HG03469 (cell line): ENCODE data around the gene TCF7L1.
"Not testable (repeated sequence)": the region's sequence is repeated elsewhere in the genome, so short reads cannot be mapped to it uniquely, and the experiment has no call there.

Experiments
- ATAC-seq: cut with Tn5 transposase; IDR thresholded peaks from one replicate; pipeline ENCODE4 v1.9.1; 2021; ENCODE audit warnings: mild to moderate bottlenecking, moderate library complexity, moderate number of reproducible peaks; ENCODE audit not compliant: unreplicated experiment

The TCF7L1 gene

DNA sequence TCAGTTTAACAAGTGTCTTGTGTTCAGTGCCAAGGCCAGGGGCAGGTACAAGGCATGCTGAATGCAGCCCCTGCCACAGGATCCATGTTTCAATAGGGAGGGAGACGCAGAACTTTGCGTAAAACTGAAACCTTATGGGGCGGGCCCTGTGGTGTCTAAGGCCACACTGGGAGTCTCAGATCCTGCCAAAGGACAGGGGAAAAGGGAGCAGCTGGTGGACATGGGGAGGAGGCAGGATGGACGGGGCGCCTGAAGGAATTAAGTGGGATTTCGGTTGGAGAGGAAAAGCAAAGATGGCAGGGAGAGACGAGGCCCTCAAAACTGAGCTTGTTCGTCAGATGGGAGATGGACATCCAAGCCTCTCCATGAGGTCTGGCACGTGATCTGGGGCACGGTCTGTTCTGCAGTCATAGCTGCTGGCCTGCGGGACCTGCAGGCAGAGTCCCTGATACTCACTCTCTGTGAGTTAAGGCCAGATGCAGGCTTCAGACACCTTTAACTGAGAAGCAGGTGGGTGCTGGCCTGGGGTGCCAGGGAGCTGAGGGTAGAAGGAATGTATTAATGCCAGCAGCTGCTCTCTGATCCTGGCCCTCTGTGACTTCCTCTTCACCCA, 48.8 kb downstream of the TCF7L1 start:
- ATAC-seq: no peak

DNA sequence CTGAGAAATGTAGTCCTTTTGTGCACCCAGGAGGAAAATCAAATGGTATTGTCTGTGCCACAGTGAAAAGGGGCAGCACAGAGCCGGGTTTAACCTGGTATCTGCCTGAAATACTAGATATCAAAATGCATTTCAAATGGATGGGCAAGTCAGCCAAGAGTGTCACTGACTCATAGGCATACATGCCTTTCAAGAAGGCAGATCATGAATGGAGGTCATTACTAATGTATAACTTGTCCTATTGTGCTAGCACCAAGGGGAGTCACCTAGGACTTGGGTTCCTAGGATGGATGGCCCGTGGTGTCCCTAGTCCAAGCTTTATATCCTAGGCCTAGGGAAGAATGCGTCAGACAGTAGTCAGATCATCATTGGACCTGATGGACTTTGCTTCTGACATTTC, 49.9 kb downstream of the TCF7L1 start:
- no peak for ATAC-seq

DNA sequence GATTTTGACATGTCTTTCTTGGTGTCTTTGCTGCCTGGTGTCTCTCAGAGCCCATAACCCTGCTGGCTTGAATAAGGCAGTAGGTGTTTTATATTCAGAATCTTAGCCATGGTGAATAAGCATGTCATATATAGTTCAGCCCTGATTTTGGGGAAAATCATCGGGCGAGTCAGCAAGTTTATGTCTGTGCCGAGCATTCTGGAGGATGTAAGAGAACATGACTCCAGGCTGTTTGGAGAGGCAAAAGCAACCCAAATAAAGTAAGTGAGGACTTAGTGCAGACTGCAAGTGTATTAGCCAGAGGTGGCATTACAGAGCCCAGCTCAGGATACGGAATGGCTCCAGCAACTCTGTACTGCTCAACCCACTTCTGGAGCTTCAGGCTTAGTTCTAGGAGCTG, 50.3 kb downstream of the TCF7L1 start:
- ATAC-seq: no peak

DNA sequence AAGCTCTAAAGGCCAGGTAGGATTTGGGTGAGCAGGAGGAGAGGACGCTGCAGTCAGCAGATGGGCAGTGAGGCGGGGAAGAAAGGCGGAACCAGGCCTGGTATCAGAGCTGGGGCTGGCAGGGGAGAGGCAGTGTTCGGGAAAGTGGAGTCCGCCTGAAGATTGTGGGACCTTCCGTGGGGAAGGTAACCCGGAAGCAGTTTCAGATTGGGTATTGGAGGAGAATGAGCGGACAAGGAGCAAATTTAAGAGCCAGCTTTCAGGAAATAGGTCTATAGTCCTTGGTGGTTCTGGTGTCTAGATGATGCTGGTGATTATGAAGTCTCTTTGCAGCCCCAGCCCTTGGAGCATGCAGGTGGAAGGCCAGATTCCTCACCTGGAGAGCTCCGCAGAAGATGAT, 51.0 kb downstream of the TCF7L1 start:
- no peak for ATAC-seq

DNA sequence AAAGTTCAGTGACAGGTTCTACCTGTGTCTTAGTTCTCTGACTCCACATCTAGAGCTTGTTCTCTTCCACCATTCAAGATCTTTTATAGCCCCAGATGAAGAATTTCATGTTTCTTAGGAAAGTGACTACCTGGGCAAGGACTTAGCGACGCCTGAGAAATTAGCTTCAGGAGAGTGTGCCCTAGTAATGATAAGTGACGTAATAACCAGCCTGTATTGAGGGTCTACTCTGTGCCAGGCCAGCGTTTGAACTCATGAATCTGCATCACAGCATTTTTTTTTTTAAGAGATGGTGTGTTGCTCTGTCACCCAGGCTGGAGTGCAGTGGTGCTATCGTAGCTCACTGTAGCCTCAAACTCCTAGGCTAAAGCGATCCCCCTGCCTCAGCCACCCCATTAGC, 51.8 kb downstream of the TCF7L1 start:
- ATAC-seq: no peak

DNA sequence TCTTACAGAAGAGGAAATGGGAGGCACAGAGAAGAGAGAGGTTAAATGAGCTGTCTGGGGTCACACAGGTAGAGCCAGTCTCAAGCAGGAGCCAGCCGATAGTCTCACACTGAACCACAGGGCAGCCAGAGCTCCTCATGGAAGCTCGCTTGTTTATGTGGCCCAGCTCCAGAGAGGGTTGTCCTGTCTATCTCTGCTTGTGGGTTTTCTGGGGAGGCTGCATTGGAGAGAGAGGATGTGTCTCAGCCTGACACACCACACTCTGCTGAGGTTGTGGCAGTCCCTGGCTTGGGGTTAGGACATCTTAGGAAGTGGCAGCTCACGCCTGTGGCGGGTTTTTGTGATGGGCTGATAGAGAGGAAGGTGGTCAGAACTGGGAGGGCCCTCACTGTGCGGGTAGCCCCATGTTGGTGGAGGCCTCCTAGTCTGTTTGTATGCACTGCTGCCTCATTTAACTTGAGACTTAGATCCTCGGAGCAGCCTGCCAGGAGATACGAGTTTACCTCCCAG, 52.3 kb downstream of the TCF7L1 start:
- no peak for ATAC-seq

DNA sequence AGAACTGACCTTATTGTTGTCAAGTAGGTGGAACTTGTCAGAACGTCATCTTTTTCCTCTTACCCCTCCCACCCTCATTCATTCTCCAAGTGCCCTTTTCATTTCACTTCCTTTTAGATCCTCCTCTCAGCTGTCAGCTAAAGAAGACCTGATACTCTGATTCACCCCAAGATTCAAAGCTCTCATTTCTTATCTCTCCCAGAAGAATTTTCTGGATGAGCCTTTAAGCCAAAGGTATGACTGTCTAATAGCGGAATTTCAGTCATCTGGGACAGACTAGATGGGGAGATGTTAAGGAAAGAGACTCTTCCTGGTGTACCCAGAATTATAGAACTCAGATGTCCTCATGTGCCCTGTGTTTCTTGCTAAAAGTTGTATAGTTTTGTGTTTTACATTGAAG, 53.9 kb downstream of the TCF7L1 start:
- ATAC-seq: no peak

DNA sequence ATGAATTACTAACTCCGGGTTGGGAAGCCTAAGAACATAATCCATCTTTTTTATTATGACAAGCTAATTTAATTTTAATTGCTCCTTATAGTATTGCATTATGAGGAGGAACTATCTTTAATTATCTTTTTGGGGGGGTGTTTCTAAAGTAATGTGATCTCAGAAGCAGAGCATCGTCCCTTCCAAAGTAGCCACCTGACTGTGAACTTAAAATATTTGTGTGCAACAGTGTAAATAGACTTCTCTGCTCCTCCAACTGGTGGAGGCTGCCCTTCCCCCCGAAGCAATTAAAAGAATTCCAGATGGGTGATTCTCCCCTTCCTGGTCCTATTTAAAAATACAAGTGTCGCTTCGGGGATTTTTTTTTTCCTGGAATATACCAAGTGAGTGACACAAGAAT, 55.7 kb downstream of the TCF7L1 start:
- no peak for ATAC-seq

DNA sequence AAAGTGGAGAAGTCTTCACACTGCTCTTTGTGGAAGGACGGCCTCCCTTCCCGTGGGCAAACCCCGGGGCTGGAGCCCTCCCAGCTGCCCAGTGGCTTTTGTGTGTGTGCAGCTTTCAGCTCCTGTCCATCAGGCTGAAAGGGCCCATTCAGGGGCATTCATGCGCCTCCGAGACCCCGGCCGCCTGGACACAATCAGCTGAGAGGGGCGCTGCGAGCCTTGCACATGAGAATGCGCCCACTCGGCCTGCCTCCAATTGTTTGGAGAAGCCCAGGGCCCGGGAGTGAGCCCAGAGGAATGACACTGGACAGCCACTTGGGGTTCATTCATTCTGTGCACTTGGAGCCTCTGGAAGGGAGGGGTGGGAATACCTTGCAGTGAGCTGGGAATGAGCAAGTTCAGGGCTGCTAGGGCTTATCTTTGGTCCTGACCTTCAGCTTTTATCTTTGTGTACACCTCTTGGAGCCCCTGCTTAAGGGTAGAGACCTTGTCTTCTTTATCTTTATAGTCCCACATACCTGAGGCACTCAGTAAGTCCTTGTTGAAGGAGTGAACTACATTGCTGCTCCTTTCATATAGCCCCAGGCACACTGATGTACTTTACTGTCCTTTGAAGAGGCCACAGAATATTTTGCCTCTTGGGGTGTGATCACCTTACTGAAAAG, 56.5 kb downstream of the TCF7L1 start:
- no peak for ATAC-seq

DNA sequence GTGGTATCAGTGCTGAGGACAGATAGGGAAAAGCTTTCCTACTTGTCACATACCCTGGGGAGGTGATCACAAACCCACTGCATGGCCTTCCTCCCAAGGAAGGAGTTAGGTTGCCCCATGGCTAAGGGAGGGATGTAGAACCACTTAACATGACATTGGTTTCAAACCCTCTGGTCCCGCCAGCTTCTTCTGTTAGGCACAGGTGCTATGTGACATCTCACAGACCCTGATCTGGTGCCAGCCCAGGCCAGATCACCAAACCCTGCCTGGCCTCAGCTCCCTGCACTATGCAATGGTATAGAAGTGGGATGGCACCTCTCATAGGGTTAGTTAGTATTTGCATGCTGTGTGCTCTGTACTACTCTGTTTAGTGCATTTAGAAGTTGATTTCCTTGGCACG, 58.0 kb downstream of the TCF7L1 start:
- ATAC-seq: no peak

DNA sequence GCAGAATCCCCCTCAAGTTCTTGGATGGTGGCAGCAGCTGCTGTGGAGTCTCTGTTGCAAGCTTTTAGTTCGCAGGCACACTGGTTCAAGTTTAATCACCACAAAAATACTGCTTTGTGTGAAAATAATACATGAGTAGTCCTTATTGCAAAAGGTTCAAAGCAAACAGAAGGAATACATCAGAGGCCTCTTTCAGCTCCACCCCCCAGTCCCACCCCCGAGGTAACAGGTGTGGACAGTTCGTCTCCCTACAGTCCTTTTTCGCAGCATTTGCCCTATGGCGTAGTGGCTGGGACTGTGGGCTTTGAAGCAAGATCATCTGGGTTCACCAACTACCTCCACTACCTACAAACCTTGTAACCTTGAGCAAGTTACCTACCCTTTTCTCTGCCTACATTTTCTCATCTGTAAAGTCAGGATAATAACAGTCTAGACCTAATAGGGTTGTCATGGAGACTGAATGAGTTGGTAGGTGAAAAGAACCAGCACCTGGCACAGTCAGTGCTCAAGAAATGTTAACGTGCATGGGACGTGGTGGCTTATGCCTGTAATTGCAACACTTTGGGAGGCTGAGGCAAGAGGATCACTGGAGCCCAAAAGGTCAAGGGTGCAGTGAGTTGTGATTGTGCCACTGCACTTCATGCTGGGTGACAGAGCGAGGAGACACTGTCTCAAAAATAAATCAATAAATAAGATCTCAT, 61.7 kb downstream of the TCF7L1 start:
- no peak for ATAC-seq

DNA sequence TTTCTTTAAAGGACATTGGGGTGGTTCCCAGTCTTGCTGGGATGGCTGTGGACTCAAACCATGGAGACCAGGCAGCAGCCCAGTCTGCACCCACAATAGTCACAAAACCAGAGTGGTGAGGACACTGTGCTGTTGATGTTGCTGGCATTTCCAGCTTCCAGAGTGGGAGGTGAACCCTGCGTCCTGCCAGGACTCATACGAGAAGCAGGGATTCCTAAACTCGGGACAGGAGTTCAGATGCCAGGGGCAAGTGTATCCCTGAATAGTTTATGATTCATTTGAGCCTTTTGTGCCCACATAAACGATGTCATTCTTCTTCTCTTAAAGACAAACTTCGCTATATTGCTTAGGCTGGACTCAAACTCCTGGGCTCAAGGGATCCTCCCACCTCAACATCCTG, 62.8 kb downstream of the TCF7L1 start:
- ATAC-seq: no peak

DNA sequence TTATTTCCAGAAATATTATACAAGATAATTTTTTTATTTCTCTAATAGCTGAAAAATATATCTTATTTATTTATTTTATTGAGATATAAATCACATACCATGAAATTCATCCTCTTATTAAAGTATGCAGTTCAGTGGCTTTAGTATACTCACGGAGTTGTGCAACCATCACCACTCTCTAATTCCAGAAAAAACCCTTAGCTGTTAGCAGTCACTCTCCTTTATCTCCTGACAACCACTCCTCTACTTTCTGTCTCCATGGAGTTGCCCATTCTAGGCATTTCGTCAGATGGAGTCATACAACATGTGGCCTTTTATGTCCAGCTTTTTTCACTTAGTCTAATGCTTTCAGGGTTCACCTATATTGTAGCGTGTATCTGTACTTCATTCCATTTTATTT, 66.5 kb downstream of the TCF7L1 start:
- no peak for ATAC-seq

DNA sequence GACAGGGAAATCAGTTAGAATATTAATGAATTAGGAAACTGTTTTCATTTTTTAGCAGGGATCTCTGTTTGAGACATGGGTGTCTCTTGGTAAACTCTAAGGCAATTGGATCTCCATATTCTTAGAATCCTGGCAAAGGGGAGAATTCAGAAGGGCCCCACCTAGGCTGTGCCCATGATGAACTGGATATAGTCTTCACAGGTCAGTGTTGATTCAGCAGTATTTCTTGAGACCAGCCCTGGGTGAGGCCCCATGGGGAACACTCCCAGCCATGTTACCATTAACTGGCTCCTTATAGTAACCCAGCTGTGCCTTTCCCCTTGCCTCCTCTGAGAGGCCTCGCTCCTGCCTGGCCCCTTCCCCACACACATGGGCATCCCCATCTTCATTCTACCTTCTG, 76.7 kb downstream of the TCF7L1 start:
- no peak for ATAC-seq

DNA sequence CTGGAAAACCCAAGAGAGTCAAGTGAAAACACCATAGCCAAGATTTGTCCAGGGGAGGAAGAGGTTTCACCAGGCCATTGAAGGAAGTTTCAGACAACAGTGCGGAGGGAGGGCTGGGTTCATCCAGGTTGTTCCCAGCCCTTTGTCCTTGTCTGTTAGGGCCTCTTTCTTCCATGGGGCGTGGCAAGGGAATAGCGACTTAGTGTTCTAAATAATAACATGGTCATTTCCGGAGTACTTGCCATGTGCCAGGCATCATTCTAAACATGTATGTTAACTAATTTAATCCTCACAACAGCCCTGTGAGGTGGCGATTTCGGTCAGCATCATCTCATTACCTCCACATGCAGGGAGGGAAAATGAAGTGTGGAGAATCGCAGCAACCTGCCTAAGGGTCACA, 77.3 kb downstream of the TCF7L1 start:
- no peak for ATAC-seq

DNA sequence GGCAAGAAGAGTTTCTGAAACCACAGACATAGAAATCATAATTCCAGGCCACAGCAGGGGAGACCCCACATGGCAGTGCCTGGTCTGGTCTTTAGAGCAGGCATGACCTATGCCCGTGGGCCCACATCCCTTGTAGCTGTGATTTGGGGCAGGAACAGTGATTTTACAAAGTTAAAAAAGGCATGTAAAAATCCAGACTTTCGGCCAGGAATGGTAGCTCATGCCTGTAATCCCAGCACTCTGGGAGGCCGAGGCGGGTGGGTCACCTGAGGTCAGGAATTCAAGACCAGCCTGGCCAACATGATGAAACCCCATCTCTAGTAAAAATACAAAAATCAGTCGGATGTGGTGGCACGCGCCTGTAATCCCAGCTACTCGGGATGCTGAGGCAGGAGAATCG, 78.4 kb downstream of the TCF7L1 start:
- not testable (repeated sequence) for ATAC-seq

DNA sequence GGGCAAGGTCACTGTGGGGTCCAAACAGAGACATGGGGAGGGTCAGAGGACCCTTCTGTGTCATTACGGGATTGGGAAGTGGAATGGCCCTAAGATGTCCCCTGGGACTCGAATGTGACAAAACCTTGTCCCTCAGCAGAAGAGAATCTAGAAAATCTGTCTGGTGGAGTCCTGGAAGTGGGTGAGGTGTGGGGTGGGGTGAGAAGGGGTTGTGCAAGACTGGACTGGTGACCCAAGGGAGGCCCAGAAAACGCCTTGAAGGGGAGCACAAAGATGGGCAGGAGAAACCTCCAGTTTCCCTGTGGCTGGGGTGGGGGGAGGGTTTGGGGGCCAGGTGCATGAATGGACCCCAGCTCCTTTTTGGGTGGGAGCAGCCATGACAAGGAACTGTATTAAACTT, 79.6 kb downstream of the TCF7L1 start:
- no peak for ATAC-seq

DNA sequence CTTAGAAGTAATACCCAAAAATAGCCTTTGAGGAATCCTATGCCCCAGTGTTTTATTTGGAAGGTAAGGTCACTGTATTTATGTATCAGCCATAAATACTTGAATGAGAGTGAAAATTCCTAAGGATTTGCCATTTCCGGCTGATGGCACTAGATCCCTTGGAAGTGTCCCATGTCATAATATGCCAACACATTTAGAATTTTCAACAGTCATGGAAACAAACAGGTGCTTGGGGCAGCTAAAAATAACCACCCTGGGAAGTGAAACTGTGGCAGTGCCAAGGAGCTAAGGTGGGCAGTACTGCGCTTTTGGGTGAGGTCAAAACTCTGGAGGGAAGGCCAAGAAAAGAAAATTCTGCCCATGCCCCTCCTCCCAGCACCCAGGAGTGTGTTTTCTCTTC, 80.2 kb downstream of the TCF7L1 start:
- no peak for ATAC-seq

DNA sequence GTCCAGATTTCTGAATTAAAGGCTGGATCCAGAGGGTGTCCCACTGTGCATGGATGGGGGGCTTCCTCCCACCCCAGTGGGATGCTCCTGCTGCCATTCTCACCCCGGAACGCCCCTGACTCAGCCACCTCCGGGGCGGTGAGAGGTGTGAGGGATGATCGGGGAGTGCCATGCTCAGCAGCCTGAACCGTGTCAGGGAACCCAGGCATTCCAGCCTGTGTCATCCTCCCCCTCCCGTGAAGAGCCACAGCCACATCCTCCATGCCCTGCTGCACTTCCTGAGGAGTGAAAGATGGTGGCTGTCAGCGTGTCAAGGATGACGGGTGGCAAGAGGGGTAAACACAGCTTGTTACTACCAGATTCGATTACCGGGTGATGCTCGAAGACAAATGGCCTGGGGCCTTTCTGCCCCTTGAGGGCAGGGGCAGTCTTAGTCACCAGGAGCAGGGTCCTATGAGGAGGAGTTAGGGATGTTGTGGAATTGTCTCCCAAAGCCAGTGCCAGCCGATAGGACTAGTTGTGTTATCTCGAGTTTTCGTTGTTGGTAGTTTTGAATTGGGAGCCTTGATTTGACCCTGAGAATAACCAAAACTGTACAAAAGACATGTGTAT, 80.8 kb downstream of the TCF7L1 start:
- ATAC-seq: no peak

DNA sequence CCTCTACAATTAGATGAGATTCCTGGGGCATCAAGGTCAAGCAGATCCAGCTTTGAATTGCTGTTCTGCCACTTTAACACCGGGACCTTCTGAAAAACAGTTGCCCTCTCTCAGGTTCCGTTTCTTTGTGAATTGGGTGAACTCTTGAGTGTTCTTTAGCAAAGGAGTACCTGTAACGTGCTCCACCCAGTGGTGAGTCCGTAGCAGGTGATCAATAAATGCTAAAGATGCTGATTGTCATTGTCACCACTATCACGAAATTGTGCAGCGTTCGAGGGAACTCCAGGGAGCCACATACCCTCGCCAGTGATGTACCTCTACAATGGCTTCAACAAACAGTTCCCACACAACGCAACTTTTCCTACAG, 81.9 kb downstream of the TCF7L1 start:
- ATAC-seq: no peak

DNA sequence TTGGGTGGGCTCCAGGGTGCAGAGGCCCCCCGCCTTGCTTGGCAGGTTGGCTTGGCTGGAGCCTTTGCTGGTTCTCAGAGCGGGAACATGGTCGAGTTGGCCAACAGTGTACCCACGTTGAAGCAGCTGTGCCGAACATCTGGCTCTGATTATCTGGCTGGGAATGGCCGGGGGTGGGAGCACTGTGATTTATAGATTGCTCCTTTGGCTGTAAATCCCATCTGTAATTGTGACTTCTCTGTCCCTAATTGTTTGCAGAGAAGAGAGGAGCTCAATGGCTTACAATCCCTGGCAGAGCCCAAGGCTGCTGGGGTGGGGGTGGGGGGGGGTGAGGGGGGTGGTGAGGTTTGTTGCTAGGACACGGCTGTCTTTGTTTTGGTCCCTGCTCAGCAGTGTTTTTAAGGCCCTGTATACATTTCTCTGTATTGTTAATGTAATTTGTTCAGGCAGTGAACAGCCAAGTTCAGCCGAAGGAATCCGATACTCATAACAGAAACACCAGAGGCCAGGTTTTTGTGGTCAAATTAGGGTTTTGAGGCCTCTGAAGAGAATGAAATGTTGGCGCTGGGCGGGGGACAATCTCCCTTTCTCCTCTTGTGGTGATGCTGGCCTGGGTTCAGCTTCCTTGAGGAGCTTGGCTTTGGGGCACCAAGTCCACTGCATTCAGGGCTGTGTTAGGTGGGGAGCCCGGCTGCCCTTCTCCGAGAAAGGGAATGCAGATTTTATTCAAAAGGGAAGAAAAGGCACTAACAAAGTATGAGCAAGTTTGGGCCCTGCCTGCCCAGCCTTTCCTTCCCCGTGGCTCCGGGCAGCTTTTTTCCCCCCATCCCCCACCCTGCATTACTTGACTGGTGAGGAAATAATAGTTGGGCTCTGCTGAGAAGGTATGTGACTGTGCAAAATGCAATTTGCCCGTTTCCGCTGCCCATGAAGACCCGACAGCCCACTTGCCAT, 82.5 kb downstream of the TCF7L1 start:
- ATAC-seq: no peak
